Keratinocyte (primary cell): ENCODE measurements around the gene NLGN1.

Experiments
- EZH2 ChIP-seq: IDR thresholded peaks from one replicate; pipeline ENCODE4 v1.6.1; 2012; ENCODE audit warnings: inconsistent platforms, mild to moderate bottlenecking, low read length, moderate library complexity
- TF ChIP-seq, protein P1 (sequence below), 3 experiments: IDR thresholded peaks in 1 of 3; conservative IDR thresholded peaks in 1 of 3; optimal IDR thresholded peaks in 1 of 3; 2 replicates in 2 of 3; 3 replicates in 1 of 3; pipeline versions ENCODE3 to v1.5.1; 2011; ENCODE audit warnings: low read length in 3 of 3, mild to moderate bottlenecking in 3 of 3, moderate library complexity in 2 of 3, control low read depth in 1 of 3, inconsistent platforms in 1 of 3; ENCODE audit not compliant: insufficient read depth in 2 of 3; ENCODE audit errors: extremely low read depth in 1 of 3

- TF ChIP-seq, protein P1, sequence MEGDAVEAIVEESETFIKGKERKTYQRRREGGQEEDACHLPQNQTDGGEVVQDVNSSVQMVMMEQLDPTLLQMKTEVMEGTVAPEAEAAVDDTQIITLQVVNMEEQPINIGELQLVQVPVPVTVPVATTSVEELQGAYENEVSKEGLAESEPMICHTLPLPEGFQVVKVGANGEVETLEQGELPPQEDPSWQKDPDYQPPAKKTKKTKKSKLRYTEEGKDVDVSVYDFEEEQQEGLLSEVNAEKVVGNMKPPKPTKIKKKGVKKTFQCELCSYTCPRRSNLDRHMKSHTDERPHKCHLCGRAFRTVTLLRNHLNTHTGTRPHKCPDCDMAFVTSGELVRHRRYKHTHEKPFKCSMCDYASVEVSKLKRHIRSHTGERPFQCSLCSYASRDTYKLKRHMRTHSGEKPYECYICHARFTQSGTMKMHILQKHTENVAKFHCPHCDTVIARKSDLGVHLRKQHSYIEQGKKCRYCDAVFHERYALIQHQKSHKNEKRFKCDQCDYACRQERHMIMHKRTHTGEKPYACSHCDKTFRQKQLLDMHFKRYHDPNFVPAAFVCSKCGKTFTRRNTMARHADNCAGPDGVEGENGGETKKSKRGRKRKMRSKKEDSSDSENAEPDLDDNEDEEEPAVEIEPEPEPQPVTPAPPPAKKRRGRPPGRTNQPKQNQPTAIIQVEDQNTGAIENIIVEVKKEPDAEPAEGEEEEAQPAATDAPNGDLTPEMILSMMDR (optimal IDR thresholded peaks at IDR 0.05 in 1 of 3, IDR thresholded peaks at IDR 0.05 in 1 of 3, conservative IDR thresholded peaks at IDR 0.05 in 1 of 3; ENCODE audit: extremely low read depth in 1 of 3, insufficient read depth in 2 of 3, low read length in 3 of 3) = no peak
- no peak for TF ChIP-seq EZH2
These were observed 735.0 kb downstream of the NLGN1 start for GRCh38 chr3:174132421-174133042.
